GM12878 (cell line): ENCODE data around the gene CFAP53. TPM values are rescaled to one million over a fixed set of nuclear protein-coding genes. Genes with fewer than 3 reads are reported as not detected.
A peak's percentile ranks its signal among the peaks of the same experiment; 100 is the strongest.

Experiments
- BHLHE40 ChIP-seq, 2 experiments: fragments of 450-650 bp in 1 of 2; IDR thresholded peaks; 2 replicates each; pipeline ENCODE4 v1.6.1; 2011 to 2017; ENCODE audit warnings: low read depth in 2 of 2, borderline replicate concordance in 1 of 2, improper control_type of control experiment in 1 of 2, low read length in 1 of 2, mild to moderate bottlenecking in 1 of 2
- CBFB ChIP-seq: IDR thresholded peaks from 2 replicates; pipeline ENCODE4 v1.6.1; 2016; ENCODE audit warnings: antibody characterized with exemption, low read depth
- CEBPB ChIP-seq, 2 experiments: fragments of 150-350 bp in 1 of 2; IDR thresholded peaks; 2 replicates each; pipeline ENCODE4 v1.6.1; 2012 to 2014; ENCODE audit warnings: low read depth in 2 of 2, low read length in 2 of 2, borderline replicate concordance in 1 of 2, inconsistent platforms in 1 of 2
- CREB1 ChIP-seq: IDR thresholded peaks from 2 replicates; pipeline ENCODE4 v1.6.1; 2012; ENCODE audit warnings: low read depth, mild to moderate bottlenecking, inconsistent platforms
- CREM ChIP-seq: IDR thresholded peaks from 2 replicates; pipeline ENCODE4 v1.6.1; 2014; ENCODE audit warnings: antibody characterized with exemption, low read depth
- EED ChIP-seq: sonication (generic); IDR thresholded peaks from 2 replicates; pipeline ENCODE4 v1.6.1; 2016; ENCODE audit warnings: antibody characterized with exemption, low read depth
- HDAC6 ChIP-seq: fragments of 200-600 bp; sonication (generic); IDR thresholded peaks from one replicate; pipeline ENCODE4 v1.8.0; 2017; ENCODE audit warnings: antibody characterized with exemption; ENCODE audit not compliant: unreplicated experiment
- IKZF2 ChIP-seq, 2 experiments: fragments of 450-650 bp; IDR thresholded peaks; 2 replicates each; pipeline ENCODE4 v1.6.1; 2017; ENCODE audit warnings: mild to moderate bottlenecking in 2 of 2, moderate library complexity in 2 of 2
- IRF3 ChIP-seq: fragments of 450-650 bp; IDR thresholded peaks from 2 replicates; pipeline ENCODE4 v1.6.1; 2014; ENCODE audit warnings: mild to moderate bottlenecking
- KDM1A ChIP-seq: fragments of 200-600 bp; sonication (generic); IDR thresholded peaks from 2 replicates; pipeline ENCODE4 v1.6.1; 2016; ENCODE audit warnings: borderline replicate concordance
- MEF2A ChIP-seq: IDR thresholded peaks from 2 replicates; pipeline ENCODE4 v1.6.1; 2011; ENCODE audit warnings: low read depth, mild to moderate bottlenecking, low read length, moderate library complexity; ENCODE audit not compliant: insufficient read depth
- MXI1 ChIP-seq: fragments of 150-350 bp; IDR thresholded peaks from 2 replicates; pipeline ENCODE4 v1.6.1; 2011; ENCODE audit warnings: low read depth, mild to moderate bottlenecking, inconsistent platforms, low read length, improper control_type of control experiment
- NFIC ChIP-seq: IDR thresholded peaks from 2 replicates; pipeline ENCODE4 v1.6.1; 2012; ENCODE audit warnings: low read depth, mild to moderate bottlenecking, inconsistent platforms, low read length, moderate library complexity
- NFXL1 ChIP-seq: fragments of 450-650 bp; IDR thresholded peaks from 2 replicates; pipeline ENCODE4 v1.6.1; 2017; ENCODE audit warnings: antibody characterized with exemption, mild to moderate bottlenecking, borderline replicate concordance
- NFYB ChIP-seq: IDR thresholded peaks from 2 replicates; pipeline ENCODE4 v1.6.1; 2011; ENCODE audit warnings: low read depth, mild to moderate bottlenecking, low read length, improper control_type of control experiment, moderate library complexity; ENCODE audit not compliant: insufficient read depth
- NR2C2 ChIP-seq: IDR thresholded peaks from 2 replicates; pipeline ENCODE4 v1.6.1; 2011; ENCODE audit warnings: borderline replicate concordance, low read depth; ENCODE audit not compliant: control insufficient read depth, insufficient read length
- RFX5 ChIP-seq: IDR thresholded peaks from 2 replicates; pipeline ENCODE4 v1.6.1; 2011; ENCODE audit warnings: low read depth, low read length, improper control_type of control experiment
- SMC3 ChIP-seq: IDR thresholded peaks from 2 replicates; pipeline ENCODE4 v1.6.1; 2011; ENCODE audit warnings: low read length, improper control_type of control experiment, borderline replicate concordance
- SPI1 ChIP-seq: IDR thresholded peaks from 2 replicates; pipeline ENCODE4 v1.6.1; 2011; ENCODE audit warnings: low read depth, mild to moderate bottlenecking, low read length, moderate library complexity, borderline replicate concordance; ENCODE audit not compliant: insufficient read depth
- SUPT20H ChIP-seq: IDR thresholded peaks from 2 replicates; pipeline ENCODE4 v1.6.1; 2011; ENCODE audit warnings: low read depth, mild to moderate bottlenecking, low read length, moderate library complexity, borderline replicate concordance; ENCODE audit not compliant: control insufficient read depth
- SUZ12 ChIP-seq: fragments of 200-600 bp; sonication (generic); IDR thresholded peaks from one replicate; pipeline ENCODE4 v1.6.1; 2018; ENCODE audit warnings: antibody characterized with exemption, mild to moderate bottlenecking; ENCODE audit not compliant: unreplicated experiment
- TCF12 ChIP-seq: IDR thresholded peaks from 2 replicates; pipeline ENCODE4 v1.6.1; 2011; ENCODE audit warnings: low read depth, mild to moderate bottlenecking, low read length
- TCF7 ChIP-seq: IDR thresholded peaks from 2 replicates; pipeline ENCODE4 v1.6.1; 2014; ENCODE audit warnings: antibody characterized with exemption, borderline replicate concordance
- ZNF24 ChIP-seq: fragments of 450-650 bp; IDR thresholded peaks from 2 replicates; pipeline ENCODE4 v1.6.1; 2017; ENCODE audit warnings: antibody characterized with exemption, mild to moderate bottlenecking
- ZSCAN29 ChIP-seq: fragments of 450-650 bp; IDR thresholded peaks from 2 replicates; pipeline ENCODE4 v1.6.1; 2017; ENCODE audit warnings: mild to moderate bottlenecking, moderate library complexity
- polyA plus RNA-seq, 11 experiments: library from polyadenylated mRNA; depleted of rRNA in 4 of 11; unstranded in 6 of 11; stranded (reverse) in 5 of 11; fragments of >200 nt; fragmentation: Nextera tagmentation in 4 of 11; fragmentation: Illumina TruSeq in 1 of 11; extraction: Ambion mirVana in 4 of 11; extraction: Trizol in 1 of 11; gene quantifications; 1 replicate in 1 of 11; 2 replicates in 10 of 11; pipeline versions ENCODE4 v1.2.1 to v1.2.3, GENCODE V29; 2011 to 2016; ENCODE audit warnings: inconsistent platforms in 2 of 11, missing spikeins in 2 of 11, low read depth in 1 of 11
- total RNA-seq, 4 experiments: library from RNA; depleted of rRNA in 3 of 4; stranded (reverse); fragments of >200 nt in 3 of 4; fragmentation: Illumina TruSeq in 1 of 4; extraction: Trizol in 1 of 4; gene quantifications; 2 replicates each; pipeline versions ENCODE4 v1.2.1 to v1.2.3, GENCODE V29; 2013 to 2021
- TF ChIP-seq, protein P1 (sequence below): IDR thresholded peaks from 2 replicates; pipeline ENCODE4 v1.6.1; 2012; ENCODE audit warnings: low read depth, low read length, improper control_type of control experiment
- TF ChIP-seq, protein P2 (sequence below): fragments of 450-650 bp; IDR thresholded peaks from 2 replicates; pipeline ENCODE4 v1.6.1; 2017; ENCODE audit warnings: antibody characterized with exemption, mild to moderate bottlenecking, moderate library complexity

The CFAP53 gene
- total and polyA plus RNA-seq, 10 of the 15 experiments (the other 5 are each of a cell fraction or from before 2014, with no cell fraction given), result 0.05 to 0.31 (median 0.12) TPM; not detected in 1

GRCh38 chr18:50307738-50308470 is 41.6 kb upstream of the CFAP53 start (continued):
- TF ChIP-seq, protein P1, sequence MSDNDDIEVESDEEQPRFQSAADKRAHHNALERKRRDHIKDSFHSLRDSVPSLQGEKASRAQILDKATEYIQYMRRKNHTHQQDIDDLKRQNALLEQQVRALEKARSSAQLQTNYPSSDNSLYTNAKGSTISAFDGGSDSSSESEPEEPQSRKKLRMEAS, result peak; percentile 12; the same call in 1 of the 2 replicates
- TF ChIP-seq EED, result no peak; the same call in 1 of the 2 replicates
- TF ChIP-seq CEBPB (IDR thresholded peaks at IDR 0.05; ENCODE audit: borderline replicate concordance in 1 of 2, low read depth in 2 of 2, low read length in 2 of 2), result no peak
- no peak for TF ChIP-seq MEF2A
- TF ChIP-seq SMC3, result no peak
- TF ChIP-seq SPI1, result no peak
- TF ChIP-seq TCF7, result no peak
- TF ChIP-seq IKZF2 (IDR thresholded peaks at IDR 0.05), result no peak
- 0 out of 2 replicates have a peak, but pooled peaks have one; percentile 15 for TF ChIP-seq CREM
- TF ChIP-seq SUPT20H, result no peak
- peak; percentile 88 for TF ChIP-seq RFX5
- no peak for TF ChIP-seq ZSCAN29
- no peak for TF ChIP-seq SUZ12
- no peak for TF ChIP-seq ZNF24
- TF ChIP-seq NFXL1, result no peak
- TF ChIP-seq HDAC6, result no peak
- TF ChIP-seq MXI1, result peak; percentile 68
- TF ChIP-seq BHLHE40 (IDR thresholded peaks at IDR 0.05; ENCODE audit: borderline replicate concordance in 1 of 2, low read depth in 2 of 2, low read length in 1 of 2), result peak in 1 of 2 experiments; percentile 40; a peak in 1 of 4 replicates
- TF ChIP-seq, protein P2, sequence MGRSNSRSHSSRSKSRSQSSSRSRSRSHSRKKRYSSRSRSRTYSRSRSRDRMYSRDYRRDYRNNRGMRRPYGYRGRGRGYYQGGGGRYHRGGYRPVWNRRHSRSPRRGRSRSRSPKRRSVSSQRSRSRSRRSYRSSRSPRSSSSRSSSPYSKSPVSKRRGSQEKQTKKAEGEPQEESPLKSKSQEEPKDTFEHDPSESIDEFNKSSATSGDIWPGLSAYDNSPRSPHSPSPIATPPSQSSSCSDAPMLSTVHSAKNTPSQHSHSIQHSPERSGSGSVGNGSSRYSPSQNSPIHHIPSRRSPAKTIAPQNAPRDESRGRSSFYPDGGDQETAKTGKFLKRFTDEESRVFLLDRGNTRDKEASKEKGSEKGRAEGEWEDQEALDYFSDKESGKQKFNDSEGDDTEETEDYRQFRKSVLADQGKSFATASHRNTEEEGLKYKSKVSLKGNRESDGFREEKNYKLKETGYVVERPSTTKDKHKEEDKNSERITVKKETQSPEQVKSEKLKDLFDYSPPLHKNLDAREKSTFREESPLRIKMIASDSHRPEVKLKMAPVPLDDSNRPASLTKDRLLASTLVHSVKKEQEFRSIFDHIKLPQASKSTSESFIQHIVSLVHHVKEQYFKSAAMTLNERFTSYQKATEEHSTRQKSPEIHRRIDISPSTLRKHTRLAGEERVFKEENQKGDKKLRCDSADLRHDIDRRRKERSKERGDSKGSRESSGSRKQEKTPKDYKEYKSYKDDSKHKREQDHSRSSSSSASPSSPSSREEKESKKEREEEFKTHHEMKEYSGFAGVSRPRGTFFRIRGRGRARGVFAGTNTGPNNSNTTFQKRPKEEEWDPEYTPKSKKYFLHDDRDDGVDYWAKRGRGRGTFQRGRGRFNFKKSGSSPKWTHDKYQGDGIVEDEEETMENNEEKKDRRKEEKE, result no peak
- TF ChIP-seq KDM1A, result no peak
- TF ChIP-seq CBFB, result no peak
- TF ChIP-seq IRF3, result no peak
- TF ChIP-seq NR2C2, result no peak
- TF ChIP-seq NFIC, result no peak; the same call in 1 of the 2 replicates
- no peak for TF ChIP-seq TCF12
- peak; percentile 47; the same call in 1 of the 2 replicates for TF ChIP-seq CREB1
- TF ChIP-seq NFYB, result 0 out of 2 replicates have a peak, but pooled peaks have one; percentile 40
